ENCODE data around the gene BTBD3. TPM values are rescaled to one million over a fixed set of nuclear protein-coding genes. Genes with fewer than 3 reads are reported as not detected.

The BTBD3 gene
- total and polyA plus RNA-seq, 2 donors (not counting 1 experiment from before 2014, with no cell fraction given), result 1.5 to 2.1 TPM

DNA sequence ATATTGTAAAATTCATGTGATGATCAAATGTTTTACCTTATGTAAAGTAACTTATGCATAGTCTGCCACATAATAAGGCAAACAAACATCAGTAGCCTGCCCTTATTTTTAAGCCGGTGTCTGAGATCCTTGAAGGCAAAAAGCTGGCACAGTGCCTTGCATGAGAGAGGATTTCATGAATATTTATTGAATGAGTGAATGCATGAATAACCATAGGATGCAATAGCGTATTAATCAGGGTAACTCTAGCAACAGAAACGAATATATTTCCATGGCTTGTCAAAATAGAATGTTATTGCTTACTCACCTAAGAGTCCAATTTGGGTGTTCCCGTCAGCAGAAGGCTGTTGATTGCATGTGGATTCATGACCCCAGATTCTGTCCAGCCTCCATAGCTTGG is 34.9 kb downstream of the BTBD3 start:
- peaks cover 0 to 13% (median 0%) of the 10 kb centered on the region in 3 donors for H3K9me3 ChIP-seq (ENCODE audit: control extremely low read depth in 1 of 3, control insufficient read depth in 2 of 3, insufficient read depth in 1 of 3, low read length in 2 of 3)
- no peak for ATAC-seq (ENCODE audit: low read depth)
- ChIA-PET POLR2A (no interaction called here), CTCF (no interaction called here)
- no peaks in the 10 kb centered on the region for H4K20me1 ChIP-seq (ENCODE audit: control insufficient read depth, insufficient read depth, low read length, poor library complexity, severe bottlenecking)
- H3K36me3 ChIP-seq (replicated peaks in 1 of 2; ENCODE audit: control extremely low read depth in 1 of 2, control insufficient read depth in 1 of 2, extremely low read depth in 1 of 2, insufficient read depth in 2 of 2, low read length in 1 of 2), result no peaks in the 10 kb centered on the region
- no peak overlapping the region for H2AFZ ChIP-seq (ENCODE audit: insufficient read depth, low read depth, low read length, poor library complexity, severe bottlenecking)
- Mint-ChIP-seq H3K27ac (no peak overlapping the region), H3K4me1 (no peaks in the 10 kb centered on the region), H3K27me3 (no peaks in the 10 kb centered on the region), H3K9me3 (ENCODE audit: insufficient read depth) (peaks cover 3% of the 10 kb centered on the region), H3K4me3 (no peak overlapping the region)
- H3K4me2 ChIP-seq (replicated peaks; ENCODE audit: low read depth, low read length, poor library complexity, severe bottlenecking), result no peak overlapping the region
- DNase-seq, result no peak
- no peaks in the 10 kb centered on the region for H3K79me2 ChIP-seq (ENCODE audit: control insufficient read depth, insufficient read depth, low read length)
- TF ChIP-seq, protein P1, sequence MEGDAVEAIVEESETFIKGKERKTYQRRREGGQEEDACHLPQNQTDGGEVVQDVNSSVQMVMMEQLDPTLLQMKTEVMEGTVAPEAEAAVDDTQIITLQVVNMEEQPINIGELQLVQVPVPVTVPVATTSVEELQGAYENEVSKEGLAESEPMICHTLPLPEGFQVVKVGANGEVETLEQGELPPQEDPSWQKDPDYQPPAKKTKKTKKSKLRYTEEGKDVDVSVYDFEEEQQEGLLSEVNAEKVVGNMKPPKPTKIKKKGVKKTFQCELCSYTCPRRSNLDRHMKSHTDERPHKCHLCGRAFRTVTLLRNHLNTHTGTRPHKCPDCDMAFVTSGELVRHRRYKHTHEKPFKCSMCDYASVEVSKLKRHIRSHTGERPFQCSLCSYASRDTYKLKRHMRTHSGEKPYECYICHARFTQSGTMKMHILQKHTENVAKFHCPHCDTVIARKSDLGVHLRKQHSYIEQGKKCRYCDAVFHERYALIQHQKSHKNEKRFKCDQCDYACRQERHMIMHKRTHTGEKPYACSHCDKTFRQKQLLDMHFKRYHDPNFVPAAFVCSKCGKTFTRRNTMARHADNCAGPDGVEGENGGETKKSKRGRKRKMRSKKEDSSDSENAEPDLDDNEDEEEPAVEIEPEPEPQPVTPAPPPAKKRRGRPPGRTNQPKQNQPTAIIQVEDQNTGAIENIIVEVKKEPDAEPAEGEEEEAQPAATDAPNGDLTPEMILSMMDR (IDR thresholded peaks at IDR 0.05), result no peak
- TF ChIP-seq EZH2 (IDR thresholded peaks at IDR 0.05; ENCODE audit: borderline replicate concordance, insufficient read depth, low read depth, low read length, poor library complexity, severe bottlenecking), result no peak
- intact Hi-C loops (cut with micrococcal nuclease), result no loop called here
- no peaks in the 10 kb centered on the region for H3K4me1 ChIP-seq (ENCODE audit: control insufficient read depth in 2 of 2, insufficient read depth in 2 of 2, low read length in 2 of 2)
- H3K4me3 ChIP-seq (ENCODE audit: control extremely low read depth in 1 of 5, extremely low read depth in 1 of 5, insufficient read depth in 1 of 5, low read depth in 2 of 5, low read length in 4 of 5), result no peak overlapping the region
- H3K27me3 ChIP-seq (replicated peaks in 1 of 4; ENCODE audit: control extremely low read depth in 1 of 4, control insufficient read depth in 3 of 4, insufficient read depth in 4 of 4, low read length in 3 of 4), result no peaks in the 10 kb centered on the region
- H3K27ac ChIP-seq (ENCODE audit: low read length in 2 of 2), result no peak overlapping the region
- H3K9ac ChIP-seq (ENCODE audit: low read length), result no peak overlapping the region
- WGBS (ENCODE audit: insufficient coverage), result 90% methylated on average over 2 of the region's 4 CpGs

GRCh38 chr20:11957911-11958310 is 40.2 kb downstream of the BTBD3 start:
- Histone ChIP-seq H3K27ac (ENCODE audit: low read length in 2 of 2) (no peak overlapping the region), H3K27me3 (replicated peaks in 1 of 4; ENCODE audit: control extremely low read depth in 1 of 4, control insufficient read depth in 3 of 4, insufficient read depth in 4 of 4, low read length in 3 of 4) (no peaks in the 10 kb centered on the region), H4K20me1 (ENCODE audit: control insufficient read depth, insufficient read depth, low read length, poor library complexity, severe bottlenecking) (no peaks in the 10 kb centered on the region), H2AFZ (ENCODE audit: insufficient read depth, low read depth, low read length, poor library complexity, severe bottlenecking) (no peak overlapping the region), H3K79me2 (ENCODE audit: control insufficient read depth, insufficient read depth, low read length) (no peaks in the 10 kb centered on the region), H3K36me3 (replicated peaks in 1 of 2; ENCODE audit: control extremely low read depth in 1 of 2, control insufficient read depth in 1 of 2, extremely low read depth in 1 of 2, insufficient read depth in 2 of 2, low read length in 1 of 2) (no peaks in the 10 kb centered on the region), H3K4me1 (ENCODE audit: control insufficient read depth in 2 of 2, insufficient read depth in 2 of 2, low read length in 2 of 2) (no peaks in the 10 kb centered on the region), H3K4me2 (replicated peaks; ENCODE audit: low read depth, low read length, poor library complexity, severe bottlenecking) (no peak overlapping the region), H3K9ac (ENCODE audit: low read length) (no peak overlapping the region), H3K4me3 (ENCODE audit: control extremely low read depth in 1 of 5, extremely low read depth in 1 of 5, insufficient read depth in 1 of 5, low read depth in 2 of 5, low read length in 4 of 5) (no peak overlapping the region), H3K9me3 (ENCODE audit: control extremely low read depth in 1 of 3, control insufficient read depth in 2 of 3, insufficient read depth in 1 of 3, low read length in 2 of 3) (peaks cover 0 to 13% (median 0%) of the 10 kb centered on the region in 3 donors)
- ATAC-seq (ENCODE audit: low read depth), result no peak
- Mint-ChIP-seq H3K27me3 (no peaks in the 10 kb centered on the region), H3K4me3 (no peak overlapping the region), H3K27ac (no peak overlapping the region), H3K4me1 (no peaks in the 10 kb centered on the region), H3K9me3 (ENCODE audit: insufficient read depth) (peaks cover 3% of the 10 kb centered on the region)
- no peak for DNase-seq
- intact Hi-C loops (cut with micrococcal nuclease), result no loop called here
- ChIA-PET CTCF (no interaction called here), POLR2A (no interaction called here)
- TF ChIP-seq, protein P1 (IDR thresholded peaks at IDR 0.05), result no peak
- TF ChIP-seq EZH2 (IDR thresholded peaks at IDR 0.05; ENCODE audit: borderline replicate concordance, insufficient read depth, low read depth, low read length, poor library complexity, severe bottlenecking), result no peak
